HG02884 (cell line): ENCODE data around the gene ADAM19.
A peak's percentile ranks its signal among the peaks of the same experiment; 100 is the strongest.

ENCODE experiments used
- ATAC-seq: cut with Tn5 transposase; IDR thresholded peaks from one replicate; pipeline ENCODE4 v1.9.1; 2021; ENCODE audit warnings: mild to moderate bottlenecking, moderate library complexity; ENCODE audit not compliant: unreplicated experiment

Gene ADAM19

DNA sequence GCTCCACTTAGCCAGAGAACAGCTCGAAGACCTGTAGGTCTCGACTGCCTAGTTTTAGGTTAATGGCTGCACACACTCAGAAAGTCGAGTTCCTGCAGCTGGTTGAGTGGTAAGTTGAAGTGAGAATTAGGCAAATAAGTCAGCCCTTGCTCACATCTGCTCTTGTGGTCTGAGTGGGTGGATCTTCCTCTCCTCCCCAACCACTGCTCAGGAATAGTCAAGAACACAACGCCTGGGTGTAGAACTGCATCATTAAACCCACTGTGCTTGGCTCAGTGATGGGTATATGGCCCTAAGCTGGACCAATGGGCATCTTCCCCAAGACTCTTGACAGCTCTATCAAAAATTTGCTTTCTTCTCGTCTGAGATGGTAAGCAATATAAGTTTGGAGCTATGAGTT, 20.9 kb upstream of the ADAM19 start:
- ATAC-seq, result peak; percentile 78

DNA sequence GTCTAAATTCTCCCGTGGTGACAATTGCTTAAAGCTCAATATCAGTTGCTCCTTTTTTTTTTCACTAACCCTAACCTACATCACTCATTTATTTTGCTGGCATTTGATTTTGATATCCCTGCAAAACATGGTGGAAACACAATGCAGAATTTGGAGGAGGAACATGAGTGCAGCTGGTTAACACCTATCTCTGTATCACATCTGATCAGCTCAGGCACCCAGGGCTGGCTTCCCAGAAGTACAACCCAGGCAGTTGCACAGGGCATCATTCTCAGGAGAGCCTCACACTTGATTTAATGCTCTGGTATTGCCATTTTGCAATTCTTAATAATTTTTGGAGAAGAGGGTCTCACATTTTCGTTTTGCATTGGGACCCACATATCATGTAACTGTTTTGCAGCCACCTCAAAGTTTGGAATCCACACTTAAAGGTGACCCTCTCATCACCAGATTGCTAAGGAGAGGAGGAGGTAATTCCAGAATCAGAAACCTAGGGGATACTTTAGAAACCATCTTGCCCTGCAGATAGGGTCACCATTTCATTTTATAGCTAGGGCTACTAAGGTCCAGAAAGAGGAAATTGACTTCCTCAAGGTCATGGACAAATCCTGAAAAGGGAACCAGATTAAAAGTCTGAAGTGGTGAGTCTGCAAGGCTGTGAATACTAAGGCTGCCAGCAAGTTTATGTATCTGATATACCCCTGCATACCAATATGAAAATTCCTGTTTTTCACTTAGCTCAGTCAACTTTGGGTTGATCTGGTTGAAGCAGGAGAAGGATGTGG, 19.3 kb upstream of the ADAM19 start:
- no peak for ATAC-seq

DNA sequence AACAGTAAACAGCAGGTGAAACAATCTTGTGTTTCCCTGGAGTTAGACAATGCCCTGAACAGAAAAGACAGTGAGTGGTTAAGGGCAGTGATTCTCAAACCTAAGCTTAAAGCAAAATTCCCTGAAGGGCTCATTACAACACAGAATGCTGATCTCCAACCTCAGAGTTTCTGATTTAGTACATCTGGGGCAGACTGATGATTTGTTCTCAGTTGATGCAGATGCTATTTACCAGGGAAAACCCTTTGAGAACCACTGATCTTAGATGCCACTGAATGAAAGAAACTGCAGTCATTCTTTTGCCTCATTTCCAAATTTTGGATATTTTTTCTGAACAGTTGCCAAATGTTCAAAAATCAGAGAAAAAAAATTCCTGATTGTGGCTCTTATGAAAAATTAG, 18.7 kb upstream of the ADAM19 start:
- ATAC-seq, result no peak

DNA sequence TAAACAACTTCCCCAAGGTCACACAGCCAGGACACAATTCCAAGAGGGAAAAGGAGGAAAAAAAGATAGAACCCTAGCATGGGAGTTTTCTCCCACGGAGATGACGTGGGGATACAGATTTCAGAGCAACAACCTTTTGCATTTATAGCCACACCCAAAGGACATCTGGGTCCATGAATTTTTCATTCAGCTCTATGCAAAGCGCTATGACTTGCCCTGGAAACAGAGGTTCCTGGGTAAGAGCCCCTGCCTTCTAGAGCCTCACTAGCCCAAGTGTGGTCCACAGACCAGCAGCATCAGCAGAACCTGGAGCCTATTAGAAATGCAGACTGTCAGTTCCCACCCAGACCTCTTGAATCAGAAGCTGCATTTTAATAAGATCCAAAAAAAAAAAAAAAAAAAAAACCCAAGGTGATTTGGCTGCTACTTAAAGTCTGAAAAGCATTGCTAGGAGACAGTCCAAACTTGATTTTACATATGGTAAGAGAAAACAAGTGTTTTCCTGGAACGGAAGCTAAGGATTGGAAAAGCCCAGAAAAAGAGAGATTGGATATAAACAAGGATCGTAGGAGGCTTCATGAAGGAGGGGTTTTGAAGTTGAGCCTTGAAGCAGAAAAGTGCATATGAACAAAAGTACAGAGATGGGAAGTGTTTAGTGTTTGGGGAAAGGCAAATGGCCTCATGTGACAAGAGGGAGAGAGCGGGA, 17.6 kb upstream of the ADAM19 start:
- ATAC-seq, result no peak

DNA sequence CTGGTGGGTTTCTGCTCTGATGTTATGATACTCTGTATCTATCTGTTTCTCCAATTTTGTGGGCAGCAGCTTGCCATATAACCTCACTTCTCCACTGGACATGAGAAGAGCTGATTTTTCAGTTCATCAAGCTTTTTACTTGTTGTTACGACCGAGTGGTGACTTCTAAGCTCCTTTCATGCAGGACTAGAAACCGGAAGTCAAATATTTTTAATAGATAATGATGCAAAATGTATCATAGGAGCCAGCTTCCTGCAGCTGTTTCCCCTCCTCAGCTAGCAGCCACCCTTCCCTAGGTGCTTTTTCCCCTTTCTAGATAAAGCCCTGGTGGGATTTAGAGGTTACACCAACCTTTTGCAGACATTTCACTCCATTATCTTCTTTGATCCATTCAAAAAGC, 17.0 kb upstream of the ADAM19 start:
- no peak for ATAC-seq

DNA sequence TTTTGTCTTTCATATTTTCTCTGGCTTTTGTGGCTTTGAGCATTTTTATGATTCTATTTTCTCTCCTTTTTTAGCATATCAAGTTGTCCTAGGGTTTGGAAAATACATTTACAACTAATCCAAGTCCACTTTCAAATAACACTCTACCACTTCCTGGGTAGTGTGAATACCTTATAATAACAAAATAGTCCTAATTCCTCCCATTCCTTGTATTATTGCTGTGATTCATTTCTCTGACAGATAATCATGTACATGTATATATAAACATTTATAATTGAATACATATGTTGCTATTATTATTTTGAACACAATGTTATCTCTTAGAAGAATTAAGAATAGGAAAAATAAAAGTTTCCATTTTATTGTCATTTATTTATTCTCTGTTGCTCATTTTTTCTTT, 14.9 kb upstream of the ADAM19 start:
- ATAC-seq, result no peak

DNA sequence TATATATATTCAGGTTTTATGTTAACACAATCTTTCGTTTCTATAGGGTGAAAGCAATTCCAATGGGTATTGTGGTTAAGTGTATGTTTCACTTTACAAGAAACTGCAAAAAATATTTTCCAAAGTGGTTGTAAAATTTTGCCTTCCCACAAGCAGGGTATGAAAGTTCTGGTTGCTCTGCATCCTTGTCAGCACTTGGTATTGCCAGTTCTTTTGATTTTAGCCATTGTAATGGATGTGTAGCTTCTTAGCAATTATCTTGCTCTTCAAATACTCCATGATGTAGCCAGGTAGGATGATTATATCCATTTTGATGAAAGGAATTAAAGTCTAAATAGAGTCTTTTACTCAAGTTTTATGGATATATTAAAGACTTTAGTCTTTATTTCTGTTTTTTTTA, 9.1 kb upstream of the ADAM19 start:
- no peak for ATAC-seq

DNA sequence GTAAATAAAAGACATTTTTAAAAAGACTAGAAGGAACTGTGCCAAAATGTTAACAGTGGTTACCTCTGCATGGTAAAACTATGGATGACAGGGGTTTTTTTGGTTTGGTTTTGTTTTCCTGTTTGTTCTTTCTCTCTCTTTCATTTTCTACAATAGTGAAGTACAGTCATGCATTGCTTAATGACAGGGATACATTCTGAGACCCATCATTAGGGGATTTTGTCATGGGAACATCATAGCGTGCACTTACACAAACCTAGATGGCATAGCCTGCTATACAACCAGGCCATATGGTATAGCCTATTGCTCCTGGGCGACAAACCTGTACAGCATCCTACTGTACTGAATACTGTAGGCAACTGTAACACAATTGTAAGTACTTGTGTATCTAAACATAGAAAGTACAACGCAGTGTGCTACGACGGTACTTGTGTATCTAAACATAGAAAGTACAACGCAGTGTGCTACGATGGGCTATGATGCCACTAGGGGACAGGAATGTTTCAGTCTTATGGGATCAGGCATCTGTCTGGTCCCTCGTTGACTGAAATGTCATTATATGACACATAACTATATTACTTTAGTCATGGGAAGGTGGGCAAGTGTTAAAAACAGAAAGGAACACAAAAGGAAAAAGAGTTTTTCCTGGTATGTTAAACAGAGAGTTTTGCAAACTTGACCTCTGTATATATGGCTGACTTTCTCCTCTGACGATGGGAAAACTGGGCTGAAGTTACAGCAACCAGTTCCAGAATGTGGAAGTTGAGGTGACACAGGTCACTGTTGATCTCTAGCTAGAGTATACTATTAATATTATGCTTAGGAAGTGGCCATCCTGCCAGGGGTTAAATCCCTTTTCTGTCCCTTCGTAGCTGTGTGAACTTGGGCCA, 7.4 kb upstream of the ADAM19 start:
- ATAC-seq, result peak; percentile 55

DNA sequence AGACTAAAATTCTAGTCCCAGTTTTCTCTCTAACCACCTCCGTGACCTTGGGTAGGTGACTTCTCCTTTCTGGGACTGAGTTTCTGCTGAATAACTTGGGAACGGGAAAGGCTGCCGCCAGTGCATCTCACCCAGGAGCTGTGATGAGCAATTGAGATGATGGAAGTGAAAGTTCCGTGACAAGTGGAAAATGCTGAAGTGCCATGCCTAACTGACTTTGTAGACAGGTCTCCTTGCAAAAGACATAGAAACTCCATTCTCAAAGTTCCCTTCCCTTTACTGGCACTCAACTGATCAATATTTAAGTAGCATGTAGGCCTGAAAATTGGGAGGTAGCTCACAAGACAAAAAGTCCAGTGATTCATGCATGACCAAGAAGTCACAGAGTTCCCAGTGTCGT, 6.3 kb upstream of the ADAM19 start:
- ATAC-seq, result no peak

DNA sequence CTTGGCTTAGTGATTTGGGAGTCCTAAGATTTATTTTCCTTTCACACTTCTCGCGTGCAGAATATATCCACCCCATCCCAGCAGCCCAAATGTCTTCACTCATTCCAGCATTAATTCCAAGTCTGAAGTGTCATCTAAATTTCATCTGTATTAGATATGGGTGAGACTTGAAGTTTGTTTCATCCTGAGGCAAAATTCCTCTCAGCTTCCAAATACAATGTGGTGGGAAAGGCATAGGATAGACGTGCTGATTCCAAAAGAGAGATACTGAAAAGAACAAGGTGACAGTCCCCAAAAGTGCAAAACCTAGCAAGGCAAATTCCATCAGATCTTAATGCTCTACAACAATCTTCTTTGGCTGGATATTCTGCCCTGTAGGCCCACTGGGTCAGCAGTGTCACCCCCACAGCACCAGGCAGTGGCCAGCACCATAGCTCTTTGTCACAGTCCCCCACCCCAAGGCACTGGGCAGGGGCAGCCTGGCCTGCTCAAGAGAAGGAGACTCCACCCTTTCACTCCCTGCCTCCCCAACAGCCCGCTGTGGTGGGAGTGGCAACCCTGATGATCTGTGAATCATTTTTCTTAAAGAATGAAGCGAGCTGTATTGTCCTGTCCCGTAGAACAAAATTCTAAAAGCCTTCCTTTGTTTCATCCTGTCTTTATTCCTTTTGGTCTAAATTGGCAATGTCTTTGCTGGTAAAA, 2.7 kb upstream of the ADAM19 start:
- ATAC-seq, result no peak

DNA sequence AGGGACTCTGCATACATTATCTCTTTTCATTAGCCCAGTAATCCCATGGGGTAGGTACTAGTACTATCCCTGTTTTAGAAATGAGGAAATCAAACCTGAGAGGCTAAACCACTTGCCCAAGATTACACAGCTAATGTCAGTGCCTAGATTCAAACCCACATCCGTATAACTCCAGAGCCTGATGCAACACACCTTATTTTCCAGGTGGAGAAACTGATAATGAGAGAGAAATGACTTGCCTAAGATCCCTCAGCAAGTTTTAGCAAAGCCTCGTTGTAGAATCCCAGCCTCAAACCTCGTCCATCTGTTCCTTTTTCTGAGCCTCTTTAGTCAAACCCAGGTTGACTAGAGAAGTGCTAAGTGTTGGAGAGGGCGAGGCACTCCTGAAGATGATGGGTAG, 1.1 kb upstream of the ADAM19 start:
- ATAC-seq, result no peak

DNA sequence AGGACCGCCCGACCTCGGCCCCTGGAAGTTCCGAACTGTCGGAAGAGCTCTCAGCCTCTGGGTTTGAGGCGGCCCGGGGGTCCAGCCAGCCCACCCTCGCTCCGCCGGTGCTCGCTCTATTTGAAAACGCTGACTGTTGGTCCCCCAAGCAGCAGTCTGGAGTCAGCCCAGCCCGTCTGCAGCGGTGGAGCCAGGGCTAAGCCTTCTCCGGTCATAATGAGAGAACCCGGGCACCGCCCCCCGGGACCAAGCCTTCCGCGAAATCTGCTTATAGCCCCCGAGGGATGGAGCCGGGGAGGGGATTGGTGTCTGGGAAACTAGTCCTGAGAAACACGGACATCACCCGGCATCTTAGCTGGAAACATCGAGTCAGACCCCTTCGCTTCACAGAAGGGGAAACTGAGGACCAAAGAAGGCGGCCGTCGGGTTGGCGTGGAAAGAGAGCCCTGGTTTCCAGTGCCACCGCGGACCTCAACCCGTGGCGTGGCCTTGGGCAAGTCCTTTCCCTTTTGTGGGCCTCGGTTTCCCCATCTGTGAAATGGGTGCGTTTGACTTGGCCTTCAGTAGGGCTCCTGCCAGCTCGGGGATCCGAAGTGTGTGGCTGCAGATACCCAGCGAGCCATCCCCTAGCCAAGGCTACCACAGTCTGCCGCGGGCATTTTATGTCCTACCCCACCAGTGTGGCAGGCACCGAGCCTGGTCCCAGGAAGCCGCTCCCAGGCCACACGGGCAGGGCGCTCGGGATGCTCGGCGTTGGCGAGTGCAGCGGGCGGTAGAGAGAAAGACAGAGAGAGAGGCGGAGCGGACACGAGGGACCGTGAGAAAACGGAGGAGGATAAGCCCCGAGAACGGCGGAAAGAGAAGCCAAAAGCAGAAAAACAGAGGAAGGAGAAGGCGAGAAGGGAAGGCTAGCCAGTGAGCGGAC, 857 bp downstream of the ADAM19 start:
- no peak for ATAC-seq

DNA sequence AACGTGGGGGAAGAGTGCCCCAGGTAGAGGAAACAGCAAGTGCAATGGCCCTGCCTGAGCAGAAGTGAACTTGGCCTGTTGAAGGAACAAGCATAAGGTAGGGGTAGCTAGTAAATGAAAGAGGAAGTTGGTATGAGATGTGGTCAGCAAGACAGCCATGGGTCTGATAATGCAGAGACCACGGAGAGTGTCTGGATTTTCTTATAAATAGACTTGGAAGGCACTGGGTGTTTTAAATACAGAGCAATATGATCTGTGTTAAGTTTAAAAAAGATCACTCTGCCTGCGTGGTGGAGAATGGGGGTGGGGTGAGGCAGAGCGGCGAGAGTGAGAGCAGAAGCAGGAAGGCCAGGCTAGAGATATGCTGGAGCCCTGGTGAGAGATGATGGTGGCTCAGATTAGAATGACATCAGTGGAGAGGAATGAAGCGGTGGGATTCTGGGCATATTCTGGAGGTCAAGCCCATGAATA, 4.2 kb downstream of the ADAM19 start:
- ATAC-seq, result peak; percentile 77

DNA sequence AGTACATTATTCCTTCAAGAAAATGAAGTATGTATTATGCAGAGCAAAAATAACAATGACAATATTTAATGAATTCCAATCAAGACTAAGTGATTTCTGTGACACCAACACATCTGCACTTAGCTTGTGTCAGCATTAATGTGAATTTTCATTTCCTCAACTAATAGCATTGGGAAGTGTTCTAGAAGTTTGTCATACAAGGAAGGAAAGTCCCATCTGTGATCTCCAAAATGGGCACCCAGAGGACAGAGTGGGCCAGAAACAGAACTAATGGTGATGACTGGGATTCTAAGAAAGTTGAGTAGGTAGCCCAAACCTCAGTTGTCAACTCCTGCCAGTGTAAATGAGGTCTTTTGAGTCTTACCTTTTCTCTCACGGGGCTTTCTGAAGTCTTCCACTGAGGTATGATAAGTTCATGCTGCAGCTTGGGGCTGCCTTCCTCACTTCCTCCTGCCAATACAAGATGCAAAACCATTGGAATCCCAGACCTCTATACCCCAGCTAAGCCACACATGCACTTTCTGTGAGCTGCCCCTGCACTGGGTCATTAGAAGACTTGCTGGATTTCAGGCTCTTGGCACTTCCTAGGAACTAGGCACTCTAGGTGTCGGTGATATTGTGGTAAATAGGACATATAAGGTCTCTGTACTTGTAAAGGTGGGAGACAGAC, 4.9 kb downstream of the ADAM19 start:
- ATAC-seq, result peak; percentile 8

DNA sequence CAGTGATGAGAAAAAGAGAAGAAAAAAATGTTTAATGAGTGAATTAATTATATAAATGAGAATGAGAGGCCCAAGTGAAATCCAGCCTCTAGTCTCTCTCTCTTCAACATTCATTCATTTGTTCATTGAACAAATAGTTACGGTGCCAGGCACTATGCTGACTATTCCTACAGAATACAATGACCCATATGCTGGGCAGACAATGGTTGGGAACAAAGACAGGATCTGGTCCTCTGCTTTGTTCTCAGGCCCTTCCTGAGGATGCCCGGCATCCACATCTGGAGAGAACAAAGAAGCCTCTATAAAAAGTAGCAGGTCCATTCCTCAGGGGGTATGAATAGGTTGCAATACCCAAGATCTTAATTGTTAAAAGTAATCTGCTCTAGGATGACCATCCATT, 6.9 kb downstream of the ADAM19 start:
- no peak for ATAC-seq

DNA sequence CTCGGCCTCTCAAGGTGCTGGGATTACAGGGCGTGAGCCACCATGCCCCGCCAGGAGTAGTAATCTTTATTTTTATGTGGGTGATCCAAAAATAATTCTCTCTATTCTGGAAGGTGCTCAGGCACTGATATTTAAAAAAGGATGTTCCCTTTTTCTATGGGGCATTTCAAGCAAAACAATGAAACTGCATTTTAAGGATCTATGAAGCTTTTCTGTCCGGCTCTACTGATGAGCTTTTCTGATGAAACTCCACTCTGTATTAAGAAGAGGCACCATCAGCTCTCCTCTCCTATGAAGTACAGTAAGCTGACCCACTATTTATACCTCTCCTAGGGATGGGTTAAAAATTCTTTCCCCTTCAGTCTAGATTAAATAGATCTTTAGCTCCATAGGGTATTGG, 7.4 kb downstream of the ADAM19 start:
- no peak for ATAC-seq

DNA sequence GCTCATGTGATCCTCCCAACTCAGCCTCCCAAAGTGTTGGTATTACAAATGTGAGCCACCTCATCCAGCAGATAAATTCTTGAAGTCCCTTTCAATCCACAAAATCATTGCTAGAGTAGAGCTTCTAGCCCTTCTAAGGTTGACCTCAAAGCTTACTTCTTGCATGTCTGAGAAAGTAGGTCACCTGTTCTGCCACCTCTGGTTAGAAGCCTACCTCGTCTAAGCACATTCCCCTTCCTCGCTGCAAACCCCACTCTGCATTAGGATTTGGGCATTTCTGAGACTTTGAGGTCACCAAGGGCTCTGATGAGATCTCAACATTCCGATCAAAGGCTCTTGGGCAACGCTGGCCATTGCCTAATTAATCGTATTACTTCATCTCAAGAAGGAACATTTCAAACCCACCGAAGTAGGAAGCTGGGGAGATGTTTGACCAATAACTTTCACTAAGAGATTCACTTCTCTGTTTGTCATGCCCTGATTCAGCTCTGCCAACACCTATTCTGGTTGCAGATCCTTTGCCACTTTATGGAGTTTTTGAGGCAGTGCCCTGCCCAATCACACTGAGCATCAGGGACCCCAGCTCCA, 8.6 kb downstream of the ADAM19 start:
- no peak for ATAC-seq

DNA sequence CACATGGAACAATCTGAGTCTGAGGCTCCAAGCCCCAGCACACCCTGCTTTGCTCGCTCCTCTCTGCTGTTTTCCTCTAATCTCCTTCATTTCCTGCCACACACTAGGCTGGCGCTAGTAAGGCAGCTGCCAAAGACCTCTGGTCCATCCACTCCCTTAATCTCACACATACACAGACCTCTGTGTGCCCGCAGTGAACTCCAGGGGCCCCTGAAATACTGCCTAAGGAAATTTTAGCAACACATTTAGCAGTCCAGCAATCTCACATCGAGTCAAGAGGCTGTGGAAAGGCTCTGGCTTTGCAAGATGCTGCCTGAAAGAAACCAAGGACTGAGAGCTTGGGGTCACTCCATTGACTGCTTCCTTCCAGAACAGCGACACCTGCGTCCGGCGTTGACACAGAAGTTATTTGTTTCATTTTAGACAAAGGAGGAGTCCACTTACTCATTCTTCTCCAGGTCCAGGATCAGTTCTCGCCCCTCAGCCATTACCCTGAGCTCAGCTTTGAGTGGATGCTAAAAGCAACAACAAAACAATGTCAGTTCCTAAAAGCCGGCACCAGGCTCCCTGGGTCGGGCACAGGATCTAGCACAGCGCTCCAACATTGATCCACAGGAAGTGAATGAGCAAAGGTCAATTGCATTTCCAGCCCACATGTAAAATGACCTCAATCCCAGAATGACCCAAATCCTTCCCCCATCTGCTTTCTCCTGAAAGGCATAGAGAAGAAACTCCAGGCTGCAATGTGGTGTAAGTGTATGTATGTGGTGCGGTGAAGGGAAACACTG, 11.5 kb downstream of the ADAM19 start:
- ATAC-seq, result no peak
